HAP-1 (cell line): ENCODE measurements around the gene ATP6V1A.

Source experiments
- DNase-seq, 2 experiments: peaks; one replicate each; pipeline ENCODE4 v3.0.0-alpha.2; 2016 to 2020; ENCODE audit warnings: low spot score in 2 of 2
- H3K27me3 ChIP-seq: fragments of 250-450 bp; sonication (Bioruptor Pico); 2 replicates; pipeline ENCODE4 v1.5.1; 2020; ENCODE audit warnings: low read depth, mild to moderate bottlenecking, moderate library complexity
- H3K36me3 ChIP-seq: fragments of 250-450 bp; sonication (Bioruptor Pico); replicated peaks from 2 replicates; pipeline ENCODE4 v1.5.1; 2020; ENCODE audit warnings: mild to moderate bottlenecking
- H3K4me1 ChIP-seq: fragments of 250-450 bp; sonication (Bioruptor Pico); 2 replicates; pipeline ENCODE4 v1.5.1; 2020; ENCODE audit warnings: mild to moderate bottlenecking
- H3K4me3 ChIP-seq: fragments of 250-450 bp; sonication (Bioruptor Pico); 2 replicates; pipeline ENCODE4 v1.5.1; 2020; ENCODE audit warnings: mild to moderate bottlenecking, moderate library complexity
- H3K9me3 ChIP-seq: fragments of 250-450 bp; sonication (Bioruptor Pico); 2 replicates; pipeline ENCODE4 v1.5.1; 2020; ENCODE audit warnings: mild to moderate bottlenecking, moderate library complexity
- in situ Hi-C: fragments of 300-500 bp; cut with MboI; formaldehyde crosslinking; loops from 3 replicates; pipeline ENCODE4 v1.14.3; 2020; ENCODE audit warnings: low sequenced_read_pairs, inconsistent platforms, mixed read lengths

ATP6V1A gene

DNA sequence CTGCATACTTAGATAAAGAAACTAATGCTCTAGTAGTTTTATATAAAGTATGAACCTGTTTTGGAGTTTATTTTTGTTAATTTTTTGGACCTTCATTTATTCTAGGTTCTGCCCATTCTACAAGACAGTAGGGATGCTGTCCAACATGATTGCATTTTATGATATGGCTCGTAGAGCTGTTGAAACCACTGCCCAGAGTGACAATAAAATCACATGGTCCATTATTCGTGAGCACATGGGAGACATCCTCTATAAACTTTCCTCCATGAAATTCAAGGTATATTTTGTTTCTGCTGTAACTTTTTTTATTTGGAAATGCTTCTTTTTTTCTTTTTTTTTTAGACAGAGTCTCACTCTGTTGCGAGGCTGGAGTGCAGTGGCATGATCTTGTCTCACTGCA lies 58.4 kb downstream of the ATP6V1A start:
- in situ Hi-C loops: no loop called here
- DNase-seq: no peak
- Histone ChIP-seq H3K4me3 (no peak overlapping the region), H3K4me1 (no peaks in the 10 kb centered on the region), H3K27me3 (no peaks in the 10 kb centered on the region), H3K36me3 (peaks cover 29% of the 10 kb centered on the region), H3K9me3 (no peaks in the 10 kb centered on the region)

- peaks cover 6% of the 10 kb centered on the region for H3K36me3 ChIP-seq
- in situ Hi-C loops: no loop called here
- H3K4me1 ChIP-seq: no peaks in the 10 kb centered on the region
- no peak overlapping the region for H3K4me3 ChIP-seq
- no peaks in the 10 kb centered on the region for H3K27me3 ChIP-seq
- no peaks in the 10 kb centered on the region for H3K9me3 ChIP-seq
- DNase-seq: no peak
Observed at GRCh38 chr3:113812854-113813253, 66.0 kb downstream of the ATP6V1A start.

GRCh38 chr3:113819866-113820265 lies 73.0 kb downstream of the ATP6V1A start:
- in situ Hi-C loops: no loop called here

DNA sequence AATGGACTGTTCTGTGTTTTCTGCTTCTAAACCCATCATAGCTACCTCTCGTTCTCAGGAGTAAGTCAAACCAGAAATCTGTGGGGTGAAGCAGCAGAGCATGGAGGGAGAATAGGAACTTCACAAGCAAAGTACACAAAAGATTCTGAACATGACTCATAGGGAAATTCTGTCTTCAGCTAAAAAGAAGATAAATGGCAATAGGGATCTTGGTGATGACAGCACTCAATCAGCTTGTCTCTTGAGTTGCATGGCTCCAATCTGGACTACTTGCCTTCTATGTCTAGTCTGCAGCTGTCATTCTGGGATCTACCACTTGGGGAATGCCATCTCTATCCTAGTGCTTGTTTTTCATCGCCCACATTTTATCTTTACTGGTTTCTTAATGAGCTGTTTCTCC lies 78.3 kb downstream of the ATP6V1A start:
- Histone ChIP-seq H3K36me3 (no peaks in the 10 kb centered on the region), H3K27me3 (no peaks in the 10 kb centered on the region), H3K4me3 (no peak overlapping the region), H3K9me3 (no peaks in the 10 kb centered on the region), H3K4me1 (peaks cover under 1% of the 10 kb centered on the region)
- in situ Hi-C loops: loop anchor here (25.0 kb wide), 1 partner anchor 237 kb away; the partner anchor contains the start of genes CCDC191 and QTRT2
- no peak for DNase-seq

More at GRCh38 chr3:113819866-113820265, 73.0 kb downstream of the ATP6V1A start:
- H3K4me3 ChIP-seq: no peak overlapping the region
- no peaks in the 10 kb centered on the region for H3K9me3 ChIP-seq
- H3K36me3 ChIP-seq: no peaks in the 10 kb centered on the region
- no peak for DNase-seq
- no peaks in the 10 kb centered on the region for H3K4me1 ChIP-seq
- H3K27me3 ChIP-seq: no peaks in the 10 kb centered on the region

GRCh38 chr3:113828600-113828999 lies 81.8 kb downstream of the ATP6V1A start:
- in situ Hi-C loops: loop anchor here (25.0 kb wide), 1 partner anchor 234 kb away; the partner anchor contains the start of genes CCDC191 and QTRT2
- no peak overlapping the region for H3K4me3 ChIP-seq

DNA sequence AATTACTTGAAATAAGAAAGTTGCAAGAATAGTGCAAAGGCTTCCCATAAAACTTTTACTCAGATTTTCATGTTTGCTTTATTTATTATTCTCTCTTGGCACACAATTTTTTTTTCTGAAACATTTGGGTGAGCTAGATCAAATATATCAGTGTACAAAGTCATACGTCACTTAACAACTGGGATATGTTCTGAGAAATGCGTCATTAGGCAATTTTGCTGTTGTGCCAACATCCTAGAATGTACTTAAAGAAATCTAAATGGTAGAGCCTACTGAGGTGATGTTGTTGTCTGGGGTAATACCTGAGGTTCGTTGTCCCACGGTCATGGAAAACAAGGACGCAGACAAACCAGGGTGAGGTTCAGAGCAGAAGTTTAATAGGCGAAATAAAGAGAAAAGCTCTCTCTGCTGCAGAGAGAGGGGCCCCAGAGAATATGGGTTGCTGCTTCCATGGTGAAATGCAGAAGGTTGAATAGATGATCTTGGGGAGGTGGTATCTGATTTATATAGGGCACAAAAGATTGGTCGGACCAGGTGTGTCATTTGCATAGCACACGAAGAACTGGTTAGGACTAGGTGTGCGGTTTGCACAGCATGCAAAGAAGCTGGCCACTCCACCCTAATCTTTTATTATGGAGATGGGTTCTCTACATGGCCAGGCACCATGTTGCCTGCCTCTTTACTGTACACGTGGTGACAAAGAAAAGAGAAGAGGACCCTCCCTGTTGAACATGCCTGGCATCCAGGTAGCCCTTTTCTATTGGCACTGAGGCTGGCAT lies 82.9 kb downstream of the ATP6V1A start:
- in situ Hi-C loops: loop anchor here (25.0 kb wide), 1 partner anchor 233 kb away; the partner anchor contains the start of genes CCDC191 and QTRT2
- DNase-seq: no peak
- H3K27me3 ChIP-seq: no peaks in the 10 kb centered on the region
- no peak overlapping the region for H3K4me3 ChIP-seq
- no peaks in the 10 kb centered on the region for H3K9me3 ChIP-seq
- no peaks in the 10 kb centered on the region for H3K36me3 ChIP-seq
- peaks cover 5% of the 10 kb centered on the region for H3K4me1 ChIP-seq

More at GRCh38 chr3:113828600-113828999, 81.8 kb downstream of the ATP6V1A start:
- no peak for DNase-seq
- H3K36me3 ChIP-seq: no peaks in the 10 kb centered on the region
- H3K9me3 ChIP-seq: no peaks in the 10 kb centered on the region
- H3K4me1 ChIP-seq: peaks cover 5% of the 10 kb centered on the region
- H3K27me3 ChIP-seq: no peaks in the 10 kb centered on the region

DNA sequence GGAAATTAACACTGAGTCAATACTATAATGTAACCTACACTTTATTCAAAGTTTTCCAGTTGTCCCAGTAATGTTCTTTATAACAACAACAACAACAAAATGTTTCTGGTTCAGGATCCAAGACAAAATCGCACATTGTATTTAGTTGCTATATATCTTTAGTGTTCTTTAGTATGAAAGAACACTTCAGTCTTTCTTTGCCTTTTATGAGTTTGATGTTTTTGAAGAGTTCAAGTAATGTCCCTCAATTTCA lies 84.2 kb downstream of the ATP6V1A start:
- Histone ChIP-seq H3K4me1 (peaks cover 5% of the 10 kb centered on the region), H3K27me3 (no peaks in the 10 kb centered on the region), H3K36me3 (no peaks in the 10 kb centered on the region), H3K4me3 (no peak overlapping the region), H3K9me3 (no peaks in the 10 kb centered on the region)
- no peak for DNase-seq
- in situ Hi-C loops: loop anchor here (25.0 kb wide), 1 partner anchor 231 kb away; the partner anchor contains the start of genes CCDC191 and QTRT2

- H3K36me3 ChIP-seq: no peaks in the 10 kb centered on the region
- peaks cover 8% of the 10 kb centered on the region for H3K4me1 ChIP-seq
- H3K9me3 ChIP-seq: no peaks in the 10 kb centered on the region
- DNase-seq: no peak
- no peak overlapping the region for H3K4me3 ChIP-seq
- no peaks in the 10 kb centered on the region for H3K27me3 ChIP-seq
- in situ Hi-C loops: loop anchor here (25.0 kb wide), 1 partner anchor 230 kb away; the partner anchor contains the start of genes CCDC191 and QTRT2
Observed at GRCh38 chr3:113832477-113833164, 85.8 kb downstream of the ATP6V1A start.

DNA sequence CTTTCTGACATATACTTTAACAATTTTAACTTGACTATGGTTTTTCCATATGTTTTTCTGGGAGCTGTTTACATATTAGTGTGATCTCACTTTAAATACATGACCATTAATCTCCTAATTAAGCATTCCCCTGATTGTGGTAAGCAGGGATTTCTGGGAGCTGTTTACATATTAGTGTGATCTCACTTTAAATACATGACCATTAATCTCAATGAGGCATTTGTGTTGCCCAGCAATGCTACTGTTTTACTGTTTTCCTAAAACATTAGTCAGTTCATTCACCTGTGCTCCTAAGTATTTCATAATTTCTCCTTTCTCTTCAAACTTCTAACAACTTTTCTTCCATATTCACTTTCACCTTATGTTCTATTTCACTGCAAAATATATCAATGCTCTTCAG lies 88.1 kb downstream of the ATP6V1A start:
- no peak for DNase-seq
- H3K27me3 ChIP-seq: no peaks in the 10 kb centered on the region
- H3K4me1 ChIP-seq: peaks cover 14% of the 10 kb centered on the region
- no peaks in the 10 kb centered on the region for H3K36me3 ChIP-seq
- no peaks in the 10 kb centered on the region for H3K9me3 ChIP-seq
- in situ Hi-C loops: loop anchor here (25.0 kb wide), 1 partner anchor 227 kb away; the partner anchor contains the start of genes CCDC191 and QTRT2
- H3K4me3 ChIP-seq: no peak overlapping the region

DNA sequence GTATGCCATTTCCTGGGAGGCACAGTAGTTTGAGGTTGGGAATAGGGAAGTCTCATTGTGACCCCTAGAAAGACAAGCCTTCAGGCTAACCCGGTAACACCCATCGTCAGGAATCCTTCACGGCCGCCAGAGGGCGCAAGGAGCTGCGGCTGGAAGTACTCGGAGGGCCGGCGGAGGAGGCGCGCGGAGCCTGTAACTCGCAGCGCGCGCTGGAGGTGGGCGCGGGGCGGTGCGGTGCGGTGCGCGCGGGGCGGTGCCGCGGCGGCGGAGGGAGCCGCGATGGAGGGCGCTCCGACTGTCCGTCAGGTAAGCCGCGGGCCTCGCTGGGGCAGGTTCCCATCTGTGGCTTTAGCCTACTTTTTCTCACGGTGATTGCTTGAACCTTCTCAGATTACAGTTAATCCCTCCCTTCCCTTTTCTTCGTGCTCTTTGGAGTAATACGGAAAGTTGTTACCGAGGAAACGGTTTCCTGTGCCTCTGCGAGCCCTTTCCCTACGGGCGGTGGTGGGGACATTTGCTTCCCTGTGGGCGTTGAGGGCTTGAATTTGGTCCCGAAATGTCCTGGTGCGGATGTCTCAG lies 91.9 kb downstream of the ATP6V1A start, which contains the start of gene GRAMD1C:
Gene GRAMD1C (plus strand): TSS at position 158 of the 579 bp plus-strand sequence. CDS start 122 bp downstream, at position 280.
- peak within 1 kb of the TSS; percentile 39 for H3K4me3 ChIP-seq
- H3K36me3 ChIP-seq: no peaks in the 10 kb centered on the region
- peak; percentile 89 to 90 for DNase-seq
- no peaks in the 10 kb centered on the region for H3K27me3 ChIP-seq
- in situ Hi-C loops: loop anchor here (25.0 kb wide), 1 partner anchor 224 kb away; the partner anchor contains the start of genes CCDC191 and QTRT2
- H3K9me3 ChIP-seq: no peaks in the 10 kb centered on the region
- peaks cover 9% of the 10 kb centered on the region for H3K4me1 ChIP-seq

DNA sequence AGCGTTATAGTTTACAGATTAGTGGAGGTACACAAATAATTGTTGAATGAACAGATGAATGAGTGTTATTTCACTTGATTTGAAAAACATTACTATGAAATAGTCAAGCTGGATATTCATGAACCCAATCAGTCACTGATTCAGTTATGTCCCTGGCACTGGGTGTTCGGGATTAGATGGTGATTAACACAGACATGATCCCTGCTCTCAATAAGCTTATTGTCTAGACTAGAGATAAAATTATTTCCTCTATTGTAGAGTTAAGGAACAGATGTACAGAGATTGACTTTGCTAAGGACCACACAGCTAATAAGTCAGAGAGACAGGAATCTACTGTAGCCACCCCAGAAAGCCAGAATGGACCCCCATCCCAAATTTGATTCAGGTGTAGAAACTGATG lies 92.7 kb downstream of the ATP6V1A start:
- Histone ChIP-seq H3K4me3 (peak overlapping the region; percentile 39; the same call in 1 of the 2 replicates), H3K4me1 (peaks cover 9% of the 10 kb centered on the region), H3K9me3 (no peaks in the 10 kb centered on the region), H3K27me3 (no peaks in the 10 kb centered on the region), H3K36me3 (no peaks in the 10 kb centered on the region)
- DNase-seq: no peak
- in situ Hi-C loops: loop anchor here (25.0 kb wide), 1 partner anchor 223 kb away; the partner anchor contains the start of genes CCDC191 and QTRT2

GRCh38 chr3:113844622-113845222 lies 97.9 kb downstream of the ATP6V1A start:
- Histone ChIP-seq H3K9me3 (no peaks in the 10 kb centered on the region), H3K4me3 (no peak overlapping the region), H3K27me3 (no peaks in the 10 kb centered on the region), H3K4me1 (no peaks in the 10 kb centered on the region), H3K36me3 (no peaks in the 10 kb centered on the region)
- in situ Hi-C loops: loop anchor here (5.0 to 25.0 kb wide), 2 partner anchors 68 to 218 kb away; partner anchors contain the start of genes CCDC191 and QTRT2
- DNase-seq: peak in 1 of 2 experiments; percentile 68

DNA sequence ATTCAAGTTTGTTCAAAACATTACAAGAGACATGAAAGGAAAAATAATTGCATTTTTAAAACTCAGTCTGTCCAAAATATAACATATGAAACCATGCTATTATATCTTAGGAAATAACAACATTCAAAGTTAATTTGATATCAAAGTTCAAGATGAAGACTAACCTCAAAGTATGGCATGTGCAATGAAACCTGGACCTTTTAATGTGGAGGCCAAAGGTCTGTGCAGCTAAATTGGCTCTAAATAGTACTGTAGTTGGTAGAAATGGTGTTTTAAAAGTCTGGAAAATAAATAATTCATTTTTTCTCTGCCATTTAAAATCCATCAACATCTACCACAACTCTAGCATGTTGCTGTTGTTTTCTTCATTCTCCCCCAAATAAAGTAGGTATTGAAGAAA lies 100.4 kb downstream of the ATP6V1A start:
- Histone ChIP-seq H3K36me3 (no peaks in the 10 kb centered on the region), H3K9me3 (no peaks in the 10 kb centered on the region), H3K4me3 (no peak overlapping the region), H3K27me3 (no peaks in the 10 kb centered on the region), H3K4me1 (no peaks in the 10 kb centered on the region)
- no peak for DNase-seq
- in situ Hi-C loops: loop anchor here (25.0 kb wide), 1 partner anchor 215 kb away; the partner anchor contains the start of genes CCDC191 and QTRT2
